ENCODE data around the gene KRTAP9-3. TPM values are rescaled to one million over a fixed set of nuclear protein-coding genes. Genes with fewer than 3 reads are reported as not detected.
A peak's percentile ranks its signal among the peaks of the same experiment; 100 is the strongest.
"Not testable (repeated sequence)": the region's sequence is repeated elsewhere in the genome, so short reads cannot be mapped to it uniquely, and the experiment has no call there.

Gene KRTAP9-3
- total RNA-seq, 1 experiment from 2014 or later = not detected

- Mint-ChIP-seq H3K27me3 (ENCODE audit: low read depth) (peaks cover 7% of the 10 kb centered on the region; the same call in 1 of the 2 replicates), H3K4me1 (peaks cover under 1% of the 10 kb centered on the region)
- POLR2A ChIA-PET = no interaction called here
These were observed 518 bp upstream of the KRTAP9-3 start for GRCh38 chr17:41231731-41232130.

DNA sequence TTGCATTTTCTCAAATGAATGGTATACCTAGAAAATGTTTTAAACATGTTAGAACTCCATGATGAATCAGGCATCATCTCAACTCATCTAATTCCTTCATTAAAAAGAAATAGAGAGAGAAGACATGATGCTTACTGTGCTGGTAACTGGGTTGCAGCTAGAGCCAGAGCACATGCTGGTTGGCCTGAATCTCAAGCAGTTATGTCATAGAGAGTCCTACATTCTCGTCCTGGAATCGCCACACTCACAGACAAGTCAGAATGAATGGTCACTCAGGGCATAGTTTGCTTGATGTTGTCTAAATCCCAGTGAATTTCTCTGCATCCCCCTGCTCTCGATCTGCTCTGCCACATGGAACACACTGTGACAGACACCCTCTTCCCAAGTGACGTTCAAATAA is 4.9 kb downstream of the KRTAP9-3 start:
- peaks cover 20% of the 10 kb centered on the region for H3K9me3 Mint-ChIP-seq
- H3K27ac Mint-ChIP-seq; DNase-seq (ENCODE audit: low spot score); CTCF ChIA-PET; ATAC-seq; H3K4me3 Mint-ChIP-seq; POLR2A ChIA-PET; H3K4me1 Mint-ChIP-seq; H3K27me3 Mint-ChIP-seq (ENCODE audit: low read depth): not testable (repeated sequence)
- H3K36me3 Mint-ChIP-seq = peaks cover 13% of the 10 kb centered on the region

More at GRCh38 chr17:41231731-41232130, 518 bp upstream of the KRTAP9-3 start:
- H3K36me3 Mint-ChIP-seq = no peaks in the 10 kb centered on the region
- TF ChIP-seq, protein P1, sequence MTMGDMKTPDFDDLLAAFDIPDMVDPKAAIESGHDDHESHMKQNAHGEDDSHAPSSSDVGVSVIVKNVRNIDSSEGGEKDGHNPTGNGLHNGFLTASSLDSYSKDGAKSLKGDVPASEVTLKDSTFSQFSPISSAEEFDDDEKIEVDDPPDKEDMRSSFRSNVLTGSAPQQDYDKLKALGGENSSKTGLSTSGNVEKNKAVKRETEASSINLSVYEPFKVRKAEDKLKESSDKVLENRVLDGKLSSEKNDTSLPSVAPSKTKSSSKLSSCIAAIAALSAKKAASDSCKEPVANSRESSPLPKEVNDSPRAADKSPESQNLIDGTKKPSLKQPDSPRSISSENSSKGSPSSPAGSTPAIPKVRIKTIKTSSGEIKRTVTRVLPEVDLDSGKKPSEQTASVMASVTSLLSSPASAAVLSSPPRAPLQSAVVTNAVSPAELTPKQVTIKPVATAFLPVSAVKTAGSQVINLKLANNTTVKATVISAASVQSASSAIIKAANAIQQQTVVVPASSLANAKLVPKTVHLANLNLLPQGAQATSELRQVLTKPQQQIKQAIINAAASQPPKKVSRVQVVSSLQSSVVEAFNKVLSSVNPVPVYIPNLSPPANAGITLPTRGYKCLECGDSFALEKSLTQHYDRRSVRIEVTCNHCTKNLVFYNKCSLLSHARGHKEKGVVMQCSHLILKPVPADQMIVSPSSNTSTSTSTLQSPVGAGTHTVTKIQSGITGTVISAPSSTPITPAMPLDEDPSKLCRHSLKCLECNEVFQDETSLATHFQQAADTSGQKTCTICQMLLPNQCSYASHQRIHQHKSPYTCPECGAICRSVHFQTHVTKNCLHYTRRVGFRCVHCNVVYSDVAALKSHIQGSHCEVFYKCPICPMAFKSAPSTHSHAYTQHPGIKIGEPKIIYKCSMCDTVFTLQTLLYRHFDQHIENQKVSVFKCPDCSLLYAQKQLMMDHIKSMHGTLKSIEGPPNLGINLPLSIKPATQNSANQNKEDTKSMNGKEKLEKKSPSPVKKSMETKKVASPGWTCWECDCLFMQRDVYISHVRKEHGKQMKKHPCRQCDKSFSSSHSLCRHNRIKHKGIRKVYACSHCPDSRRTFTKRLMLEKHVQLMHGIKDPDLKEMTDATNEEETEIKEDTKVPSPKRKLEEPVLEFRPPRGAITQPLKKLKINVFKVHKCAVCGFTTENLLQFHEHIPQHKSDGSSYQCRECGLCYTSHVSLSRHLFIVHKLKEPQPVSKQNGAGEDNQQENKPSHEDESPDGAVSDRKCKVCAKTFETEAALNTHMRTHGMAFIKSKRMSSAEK (CRISPR knock-in tag; IDR thresholded peaks at IDR 0.05; ENCODE audit: borderline replicate concordance) = no peak
- no peak for TF ChIP-seq SMAD3 (CRISPR knock-in tag; IDR thresholded peaks at IDR 0.05; ENCODE audit: borderline replicate concordance)
- no peak for TF ChIP-seq MYBL2 (CRISPR knock-in tag; IDR thresholded peaks at IDR 0.05)
- TF ChIP-seq TEAD1 (CRISPR knock-in tag; IDR thresholded peaks at IDR 0.05) = no peak
- TF ChIP-seq ESRRA (CRISPR knock-in tag; IDR thresholded peaks at IDR 0.05; ENCODE audit: borderline replicate concordance) = no peak
- TF ChIP-seq ZNF138 (CRISPR knock-in tag; conservative IDR thresholded peaks at IDR 0.05) = no peak
- TF ChIP-seq MAX (CRISPR knock-in tag; IDR thresholded peaks at IDR 0.05) = no peak
- no peak for TF ChIP-seq RELA (CRISPR knock-in tag; IDR thresholded peaks at IDR 0.05; ENCODE audit: borderline replicate concordance)
- no peak for TF ChIP-seq FOXP1 (CRISPR knock-in tag; IDR thresholded peaks at IDR 0.05; ENCODE audit: borderline replicate concordance)
- TF ChIP-seq ZNF423 (CRISPR knock-in tag; IDR thresholded peaks at IDR 0.05) = no peak
- TF ChIP-seq ATF1 (CRISPR knock-in tag; IDR thresholded peaks at IDR 0.05) = no peak
- TF ChIP-seq, protein P2, sequence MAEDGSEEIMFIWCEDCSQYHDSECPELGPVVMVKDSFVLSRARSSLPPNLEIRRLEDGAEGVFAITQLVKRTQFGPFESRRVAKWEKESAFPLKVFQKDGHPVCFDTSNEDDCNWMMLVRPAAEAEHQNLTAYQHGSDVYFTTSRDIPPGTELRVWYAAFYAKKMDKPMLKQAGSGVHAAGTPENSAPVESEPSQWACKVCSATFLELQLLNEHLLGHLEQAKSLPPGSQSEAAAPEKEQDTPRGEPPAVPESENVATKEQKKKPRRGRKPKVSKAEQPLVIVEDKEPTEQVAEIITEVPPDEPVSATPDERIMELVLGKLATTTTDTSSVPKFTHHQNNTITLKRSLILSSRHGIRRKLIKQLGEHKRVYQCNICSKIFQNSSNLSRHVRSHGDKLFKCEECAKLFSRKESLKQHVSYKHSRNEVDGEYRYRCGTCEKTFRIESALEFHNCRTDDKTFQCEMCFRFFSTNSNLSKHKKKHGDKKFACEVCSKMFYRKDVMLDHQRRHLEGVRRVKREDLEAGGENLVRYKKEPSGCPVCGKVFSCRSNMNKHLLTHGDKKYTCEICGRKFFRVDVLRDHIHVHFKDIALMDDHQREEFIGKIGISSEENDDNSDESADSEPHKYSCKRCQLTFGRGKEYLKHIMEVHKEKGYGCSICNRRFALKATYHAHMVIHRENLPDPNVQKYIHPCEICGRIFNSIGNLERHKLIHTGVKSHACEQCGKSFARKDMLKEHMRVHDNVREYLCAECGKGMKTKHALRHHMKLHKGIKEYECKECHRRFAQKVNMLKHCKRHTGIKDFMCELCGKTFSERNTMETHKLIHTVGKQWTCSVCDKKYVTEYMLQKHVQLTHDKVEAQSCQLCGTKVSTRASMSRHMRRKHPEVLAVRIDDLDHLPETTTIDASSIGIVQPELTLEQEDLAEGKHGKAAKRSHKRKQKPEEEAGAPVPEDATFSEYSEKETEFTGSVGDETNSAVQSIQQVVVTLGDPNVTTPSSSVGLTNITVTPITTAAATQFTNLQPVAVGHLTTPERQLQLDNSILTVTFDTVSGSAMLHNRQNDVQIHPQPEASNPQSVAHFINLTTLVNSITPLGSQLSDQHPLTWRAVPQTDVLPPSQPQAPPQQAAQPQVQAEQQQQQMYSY (CRISPR knock-in tag; IDR thresholded peaks at IDR 0.05) = no peak
- no peak for TF ChIP-seq NR2C2 (CRISPR knock-in tag; IDR thresholded peaks at IDR 0.05)
- no peak overlapping the region for H3K27ac Mint-ChIP-seq
- DNase-seq (ENCODE audit: low spot score) (no peak), ATAC-seq (no peak)
- CTCF ChIA-PET = no interaction called here
- H3K4me3 Mint-ChIP-seq = no peak overlapping the region
- no peaks in the 10 kb centered on the region for H3K9me3 Mint-ChIP-seq

GRCh38 chr17:41237949-41238437 is 5.7 kb downstream of the KRTAP9-3 start, which contains the start of gene KRTAP9-8:
Gene KRTAP9-8 (plus strand): TSS chr17:41237999. CDS start chr17:41238052, 53 bp downstream.
- POLR2A ChIA-PET; H3K27ac Mint-ChIP-seq; H3K27me3 Mint-ChIP-seq (ENCODE audit: low read depth); CTCF ChIA-PET; H3K4me1 Mint-ChIP-seq; H3K4me3 Mint-ChIP-seq; DNase-seq (ENCODE audit: low spot score); ATAC-seq: not testable (repeated sequence)
- TF ChIP-seq ZNF423 (CRISPR knock-in tag; IDR thresholded peaks at IDR 0.05) = peak; percentile 90
- Mint-ChIP-seq H3K36me3 (peaks cover 13% of the 10 kb centered on the region), H3K9me3 (peaks cover 25% of the 10 kb centered on the region)

DNA sequence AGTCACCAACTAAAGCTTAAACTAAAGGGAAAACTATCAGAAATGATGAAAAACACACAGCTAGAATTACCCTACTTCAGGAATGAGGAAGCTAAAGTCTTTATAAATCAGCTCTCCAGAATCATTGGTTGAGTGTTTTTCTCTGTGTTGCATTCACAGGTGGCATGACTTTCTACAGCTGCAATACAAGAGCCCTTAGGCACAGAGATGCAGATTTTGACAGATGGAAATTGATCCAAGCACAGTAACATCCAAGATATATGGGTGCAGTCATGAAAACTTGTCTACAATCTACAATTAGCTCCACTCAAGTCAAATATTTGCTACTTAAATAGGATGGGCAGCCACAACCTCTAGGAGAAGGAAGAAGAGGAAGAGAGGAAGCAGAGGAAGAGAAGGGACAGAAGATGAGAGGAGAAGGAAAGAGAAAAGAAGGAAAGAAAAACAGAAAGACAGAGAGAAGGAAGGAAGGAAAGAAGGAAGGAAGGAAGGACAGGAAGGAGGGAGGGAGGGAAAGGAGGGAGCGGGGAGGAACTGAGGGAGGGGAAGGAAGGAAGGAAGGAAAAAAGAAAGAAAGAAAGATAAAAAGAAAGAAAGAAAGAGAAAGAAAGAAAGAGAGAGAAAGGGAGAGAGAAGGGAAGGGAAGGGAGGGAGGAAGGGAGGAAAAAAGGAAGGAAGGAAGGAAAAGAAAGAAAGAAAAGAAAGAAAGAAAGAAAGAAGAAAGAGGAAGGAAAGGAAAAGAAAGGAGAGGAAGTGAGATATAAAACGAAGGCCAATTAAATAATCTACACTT is 14.9 kb downstream of the KRTAP9-3 start:
- H3K36me3 Mint-ChIP-seq; H3K27ac Mint-ChIP-seq; H3K4me1 Mint-ChIP-seq; DNase-seq (ENCODE audit: low spot score); H3K9me3 Mint-ChIP-seq; ATAC-seq; CTCF ChIA-PET; H3K27me3 Mint-ChIP-seq (ENCODE audit: low read depth); H3K4me3 Mint-ChIP-seq; POLR2A ChIA-PET: not testable (repeated sequence)
